ENCODE data around the gene AGK. TPM values are rescaled to one million over a fixed set of nuclear protein-coding genes. Genes with fewer than 3 reads are reported as not detected.

Gene AGK
- total RNA-seq, 1 experiment from 2014 or later = 41.9 TPM

DNA sequence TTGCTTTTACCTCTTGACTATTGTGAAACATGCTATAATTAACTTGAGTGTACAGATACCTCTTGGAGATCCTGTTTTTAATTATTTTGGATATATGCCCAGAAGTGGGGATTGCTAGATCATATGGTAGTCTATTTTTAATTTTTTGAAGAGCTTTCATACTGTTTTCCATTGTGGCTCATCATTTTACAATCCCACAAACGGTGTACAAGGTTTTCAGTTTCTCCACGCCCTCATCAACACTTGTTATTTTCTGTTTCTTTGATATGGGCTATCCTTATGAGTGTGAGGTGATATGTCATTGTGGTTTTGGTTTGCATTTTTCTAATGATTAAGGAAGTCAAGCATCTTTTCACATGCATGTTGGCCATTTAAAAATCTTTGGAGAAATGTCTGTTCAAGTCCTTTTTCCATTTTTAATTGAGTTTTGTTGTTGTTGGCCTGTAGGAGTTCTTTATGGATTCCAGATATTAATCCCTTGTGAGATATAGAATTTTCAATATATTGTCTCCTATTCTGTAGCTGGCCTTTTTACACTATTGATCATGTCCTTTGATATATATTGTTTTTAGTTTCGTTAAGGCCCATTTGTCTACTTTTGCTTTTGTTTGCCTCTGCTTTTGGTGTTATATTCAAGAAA is 7.5 kb downstream of the AGK start:
- POLR2A ChIA-PET (ENCODE audit: low non-redundant PET) = no interaction called here
- Histone ChIP-seq H3K9me3 (ENCODE audit: low read depth, low read length, poor library complexity, severe bottlenecking) (peaks cover 11% of the 10 kb centered on the region), H3K27ac (ENCODE audit: low read depth, low read length, poor library complexity, severe bottlenecking) (no peak overlapping the region), H3K36me3 (ENCODE audit: insufficient read depth, low read length, poor library complexity, severe bottlenecking) (peaks cover 17% of the 10 kb centered on the region), H3K27me3 (replicated peaks; ENCODE audit: insufficient read depth, low read depth, low read length, poor library complexity) (no peaks in the 10 kb centered on the region), H3K4me3 (ENCODE audit: low read depth, low read length, poor library complexity, severe bottlenecking) (no peak overlapping the region), H3K4me1 (ENCODE audit: insufficient read depth, low read length, poor library complexity, severe bottlenecking) (no peaks in the 10 kb centered on the region)
- TF ChIP-seq EZH2 (IDR thresholded peaks at IDR 0.05; ENCODE audit: borderline replicate concordance, low read depth, low read length, poor library complexity, severe bottlenecking) = no peak
- no peak for TF ChIP-seq CTCF (conservative IDR thresholded peaks at IDR 0.05; ENCODE audit: low read depth, low read length)
- intact Hi-C loops (cut with micrococcal nuclease; ENCODE audit: unreplicated experiment) = no loop called here
- CTCF ChIA-PET = no interaction called here
- no TSS peak for BruUV-seq (replicated peaks)
- no peak for DNase-seq (ENCODE audit: low spot score)

GRCh38 chr7:141559961-141560360 is 8.8 kb downstream of the AGK start:
- intact Hi-C loops (cut with micrococcal nuclease; ENCODE audit: unreplicated experiment) = no loop called here
- POLR2A ChIA-PET (ENCODE audit: low non-redundant PET) = no interaction called here
- Histone ChIP-seq H3K4me3 (ENCODE audit: low read depth, low read length, poor library complexity, severe bottlenecking) (no peak overlapping the region), H3K36me3 (ENCODE audit: insufficient read depth, low read length, poor library complexity, severe bottlenecking) (peaks cover 17% of the 10 kb centered on the region), H3K27ac (ENCODE audit: low read depth, low read length, poor library complexity, severe bottlenecking) (no peak overlapping the region), H3K9me3 (ENCODE audit: low read depth, low read length, poor library complexity, severe bottlenecking) (peaks cover 11% of the 10 kb centered on the region), H3K4me1 (ENCODE audit: insufficient read depth, low read length, poor library complexity, severe bottlenecking) (no peaks in the 10 kb centered on the region), H3K27me3 (replicated peaks; ENCODE audit: insufficient read depth, low read depth, low read length, poor library complexity) (no peaks in the 10 kb centered on the region)
- BruUV-seq (replicated peaks) = no TSS peak
- CTCF ChIA-PET = no interaction called here
- TF ChIP-seq EZH2 (IDR thresholded peaks at IDR 0.05; ENCODE audit: borderline replicate concordance, low read depth, low read length, poor library complexity, severe bottlenecking) (no peak), CTCF (conservative IDR thresholded peaks at IDR 0.05; ENCODE audit: low read depth, low read length) (no peak)
- no peak for DNase-seq (ENCODE audit: low spot score)

GRCh38 chr7:141562036-141562435 is 10.8 kb downstream of the AGK start:
- POLR2A ChIA-PET (ENCODE audit: low non-redundant PET) = no interaction called here
- CTCF ChIA-PET = no interaction called here
- no peaks in the 10 kb centered on the region for H3K27me3 ChIP-seq (replicated peaks; ENCODE audit: insufficient read depth, low read depth, low read length, poor library complexity)
- H3K9me3 ChIP-seq (ENCODE audit: low read depth, low read length, poor library complexity, severe bottlenecking) = peaks cover 11% of the 10 kb centered on the region
- no peak for TF ChIP-seq CTCF (conservative IDR thresholded peaks at IDR 0.05; ENCODE audit: low read depth, low read length)
- no peak for TF ChIP-seq EZH2 (IDR thresholded peaks at IDR 0.05; ENCODE audit: borderline replicate concordance, low read depth, low read length, poor library complexity, severe bottlenecking)
- no peak for DNase-seq (ENCODE audit: low spot score)
- no peak overlapping the region for H3K4me3 ChIP-seq (ENCODE audit: low read depth, low read length, poor library complexity, severe bottlenecking)
- peaks cover 19% of the 10 kb centered on the region for H3K36me3 ChIP-seq (ENCODE audit: insufficient read depth, low read length, poor library complexity, severe bottlenecking)
- no peak overlapping the region for H3K27ac ChIP-seq (ENCODE audit: low read depth, low read length, poor library complexity, severe bottlenecking)
- H3K4me1 ChIP-seq (ENCODE audit: insufficient read depth, low read length, poor library complexity, severe bottlenecking) = no peaks in the 10 kb centered on the region
- intact Hi-C loops (cut with micrococcal nuclease; ENCODE audit: unreplicated experiment) = no loop called here
- BruUV-seq (replicated peaks) = no TSS peak

All from A673 (cell line).